ENCODE results near the gene AKT3.
A peak's percentile ranks its signal among the peaks of the same experiment; 100 is the strongest.

The AKT3 gene

GRCh38 chr1:243489681-243490546, 360.1 kb downstream of the AKT3 start:
- Histone ChIP-seq H3K27me3 (ENCODE audit: control insufficient read depth, insufficient read depth, low read length) (no peaks in the 10 kb centered on the region), H3K4me1 (ENCODE audit: control insufficient read depth, low read depth, low read length) (peaks cover 34% of the 10 kb centered on the region), H3K4me3 (ENCODE audit: low read length) (no peak overlapping the region), H3K9ac (ENCODE audit: low read length) (no peak overlapping the region), H3K9me3 (ENCODE audit: control insufficient read depth, low read depth, low read length) (no peaks in the 10 kb centered on the region), H3K36me3 (ENCODE audit: control insufficient read depth, low read depth, low read length) (no peaks in the 10 kb centered on the region), H3K27ac (ENCODE audit: low read length) (peak overlapping the region; percentile 40)

GRCh38 chr1:243489158-243489527, 360.9 kb downstream of the AKT3 start:
- Histone ChIP-seq H3K4me3 (ENCODE audit: low read length) (no peak overlapping the region), H3K36me3 (ENCODE audit: control insufficient read depth, low read depth, low read length) (no peaks in the 10 kb centered on the region), H3K4me1 (ENCODE audit: control insufficient read depth, low read depth, low read length) (peaks cover 34% of the 10 kb centered on the region), H3K9me3 (ENCODE audit: control insufficient read depth, low read depth, low read length) (no peaks in the 10 kb centered on the region), H3K9ac (ENCODE audit: low read length) (no peak overlapping the region), H3K27ac (ENCODE audit: low read length) (no peak overlapping the region), H3K27me3 (ENCODE audit: control insufficient read depth, insufficient read depth, low read length) (no peaks in the 10 kb centered on the region)

- no peaks in the 10 kb centered on the region for H3K9me3 ChIP-seq (ENCODE audit: control insufficient read depth, low read depth, low read length)
- no peak overlapping the region for H3K27ac ChIP-seq (ENCODE audit: low read length)
- no peak overlapping the region for H3K4me3 ChIP-seq (ENCODE audit: low read length)
- H3K4me1 ChIP-seq (ENCODE audit: control insufficient read depth, low read depth, low read length): peaks cover 31% of the 10 kb centered on the region
- no peaks in the 10 kb centered on the region for H3K36me3 ChIP-seq (ENCODE audit: control insufficient read depth, low read depth, low read length)
- H3K9ac ChIP-seq (ENCODE audit: low read length): no peak overlapping the region
- peaks cover 4% of the 10 kb centered on the region for H3K27me3 ChIP-seq (ENCODE audit: control insufficient read depth, insufficient read depth, low read length)
Observed at GRCh38 chr1:243488459-243489157, 361.4 kb downstream of the AKT3 start.

- no peaks in the 10 kb centered on the region for H3K9me3 ChIP-seq (ENCODE audit: control insufficient read depth, low read depth, low read length)
- no peak overlapping the region for H3K4me3 ChIP-seq (ENCODE audit: low read length)
- no peak overlapping the region for H3K27ac ChIP-seq (ENCODE audit: low read length)
- H3K27me3 ChIP-seq (ENCODE audit: control insufficient read depth, insufficient read depth, low read length): peaks cover 6% of the 10 kb centered on the region
- H3K4me1 ChIP-seq (ENCODE audit: control insufficient read depth, low read depth, low read length): peaks cover 29% of the 10 kb centered on the region
- H3K36me3 ChIP-seq (ENCODE audit: control insufficient read depth, low read depth, low read length): no peaks in the 10 kb centered on the region
- no peak overlapping the region for H3K9ac ChIP-seq (ENCODE audit: low read length)
Observed at GRCh38 chr1:243487649-243488227, 362.3 kb downstream of the AKT3 start.

- Histone ChIP-seq H3K27ac (ENCODE audit: low read length) (no peak overlapping the region), H3K27me3 (ENCODE audit: control insufficient read depth, insufficient read depth, low read length) (peaks cover 12% of the 10 kb centered on the region), H3K9ac (ENCODE audit: low read length) (no peak overlapping the region), H3K4me1 (ENCODE audit: control insufficient read depth, low read depth, low read length) (peaks cover 34% of the 10 kb centered on the region), H3K36me3 (ENCODE audit: control insufficient read depth, low read depth, low read length) (no peaks in the 10 kb centered on the region), H3K9me3 (ENCODE audit: control insufficient read depth, low read depth, low read length) (no peaks in the 10 kb centered on the region), H3K4me3 (ENCODE audit: low read length) (no peak overlapping the region)
Observed at GRCh38 chr1:243487036-243487648, 362.9 kb downstream of the AKT3 start.

- Histone ChIP-seq H3K27ac (ENCODE audit: low read length) (no peak overlapping the region), H3K27me3 (ENCODE audit: control insufficient read depth, insufficient read depth, low read length) (peaks cover 17% of the 10 kb centered on the region), H3K9ac (ENCODE audit: low read length) (no peak overlapping the region), H3K36me3 (ENCODE audit: control insufficient read depth, low read depth, low read length) (no peaks in the 10 kb centered on the region), H3K9me3 (ENCODE audit: control insufficient read depth, low read depth, low read length) (no peaks in the 10 kb centered on the region), H3K4me3 (ENCODE audit: low read length) (no peak overlapping the region), H3K4me1 (ENCODE audit: control insufficient read depth, low read depth, low read length) (peaks cover 14% of the 10 kb centered on the region)
Observed at GRCh38 chr1:243483952-243484351, 366.1 kb downstream of the AKT3 start.

- Histone ChIP-seq H3K27ac (ENCODE audit: low read length) (no peak overlapping the region), H3K9me3 (ENCODE audit: control insufficient read depth, low read depth, low read length) (no peaks in the 10 kb centered on the region), H3K36me3 (ENCODE audit: control insufficient read depth, low read depth, low read length) (no peaks in the 10 kb centered on the region), H3K27me3 (ENCODE audit: control insufficient read depth, insufficient read depth, low read length) (peaks cover 17% of the 10 kb centered on the region), H3K4me1 (ENCODE audit: control insufficient read depth, low read depth, low read length) (peaks cover 14% of the 10 kb centered on the region), H3K4me3 (ENCODE audit: low read length) (peak overlapping the region; percentile 58), H3K9ac (ENCODE audit: low read length) (peak overlapping the region; percentile 29)
Observed at GRCh38 chr1:243483071-243483771, 366.8 kb downstream of the AKT3 start.

- Histone ChIP-seq H3K9me3 (ENCODE audit: control insufficient read depth, low read depth, low read length) (no peaks in the 10 kb centered on the region), H3K36me3 (ENCODE audit: control insufficient read depth, low read depth, low read length) (no peaks in the 10 kb centered on the region), H3K4me1 (ENCODE audit: control insufficient read depth, low read depth, low read length) (peaks cover 14% of the 10 kb centered on the region), H3K4me3 (ENCODE audit: low read length) (peak overlapping the region; percentile 58), H3K27me3 (ENCODE audit: control insufficient read depth, insufficient read depth, low read length) (peaks cover 17% of the 10 kb centered on the region), H3K9ac (ENCODE audit: low read length) (peak overlapping the region; percentile 29), H3K27ac (ENCODE audit: low read length) (no peak overlapping the region)
Observed at GRCh38 chr1:243482141-243483022, 367.7 kb downstream of the AKT3 start.

GRCh38 chr1:243481101-243481500, 368.9 kb downstream of the AKT3 start:
- no peak overlapping the region for H3K9ac ChIP-seq (ENCODE audit: low read length)
- H3K36me3 ChIP-seq (ENCODE audit: control insufficient read depth, low read depth, low read length): no peaks in the 10 kb centered on the region
- peaks cover 17% of the 10 kb centered on the region for H3K27me3 ChIP-seq (ENCODE audit: control insufficient read depth, insufficient read depth, low read length)
- peaks cover 19% of the 10 kb centered on the region for H3K4me1 ChIP-seq (ENCODE audit: control insufficient read depth, low read depth, low read length)
- no peak overlapping the region for H3K27ac ChIP-seq (ENCODE audit: low read length)
- H3K4me3 ChIP-seq (ENCODE audit: low read length): no peak overlapping the region
- no peaks in the 10 kb centered on the region for H3K9me3 ChIP-seq (ENCODE audit: control insufficient read depth, low read depth, low read length)

- Histone ChIP-seq H3K9ac (ENCODE audit: low read length) (no peak overlapping the region), H3K4me3 (ENCODE audit: low read length) (no peak overlapping the region), H3K27me3 (ENCODE audit: control insufficient read depth, insufficient read depth, low read length) (peaks cover 24% of the 10 kb centered on the region), H3K9me3 (ENCODE audit: control insufficient read depth, low read depth, low read length) (no peaks in the 10 kb centered on the region), H3K27ac (ENCODE audit: low read length) (no peak overlapping the region), H3K4me1 (ENCODE audit: control insufficient read depth, low read depth, low read length) (peaks cover 46% of the 10 kb centered on the region), H3K36me3 (ENCODE audit: control insufficient read depth, low read depth, low read length) (no peaks in the 10 kb centered on the region)
Observed at GRCh38 chr1:243477731-243478290, 372.2 kb downstream of the AKT3 start.
